ENCODE measurements around the gene EML4.

The EML4 gene

GRCh38 chr2:42192010-42192373 lies 22.8 kb downstream of the EML4 start:
- TF ChIP-seq CTCF (IDR thresholded peaks at IDR 0.05), result no peak

GRCh38 chr2:42192652-42193566 lies 23.8 kb downstream of the EML4 start:
- no peak for TF ChIP-seq CTCF (IDR thresholded peaks at IDR 0.05)

- no peak for TF ChIP-seq CTCF (IDR thresholded peaks at IDR 0.05)
Measured at GRCh38 chr2:42193722-42194187, 24.6 kb downstream of the EML4 start.

- TF ChIP-seq CTCF (IDR thresholded peaks at IDR 0.05), result no peak
Measured at GRCh38 chr2:42194428-42194827, 25.3 kb downstream of the EML4 start.

GRCh38 chr2:42195559-42195958 lies 26.4 kb downstream of the EML4 start:
- TF ChIP-seq CTCF (IDR thresholded peaks at IDR 0.05), result no peak

GRCh38 chr2:42196070-42196402 lies 26.9 kb downstream of the EML4 start:
- TF ChIP-seq CTCF (IDR thresholded peaks at IDR 0.05), result no peak

- TF ChIP-seq CTCF (IDR thresholded peaks at IDR 0.05), result no peak; the same call in 1 of the 2 replicates
Measured at GRCh38 chr2:42196403-42197267, 27.5 kb downstream of the EML4 start.
